ENCODE measurements around the gene MEDAG. TPM values are rescaled to one million over a fixed set of nuclear protein-coding genes. Genes with fewer than 3 reads are reported as not detected.
A peak's percentile ranks its signal among the peaks of the same experiment; 100 is the strongest.

The MEDAG gene
- total and polyA plus RNA-seq, 2 donors (not counting 3 experiments of a cell fraction or from before 2014, with no cell fraction given) = 27.2 TPM

DNA sequence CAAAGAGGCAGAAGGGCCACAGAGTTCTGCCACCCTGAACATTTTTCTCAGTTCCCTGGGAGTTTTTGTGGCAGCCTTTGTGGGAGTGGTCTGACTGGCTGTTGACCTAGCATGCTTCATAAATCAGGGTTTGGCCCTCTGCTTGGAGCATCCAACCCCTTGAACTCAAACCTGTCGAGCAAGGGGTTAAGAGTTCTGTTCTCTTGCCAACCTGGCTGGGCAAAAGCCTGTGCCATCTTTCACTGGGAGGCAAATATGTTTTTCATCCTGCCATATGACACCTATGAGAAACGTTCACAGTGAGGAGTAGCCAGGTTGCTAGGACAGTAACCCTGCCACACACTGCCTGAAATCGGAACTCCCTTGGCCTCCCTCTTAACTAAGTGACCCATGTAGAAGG, 18.6 kb downstream of the MEDAG start:
- CTCF ChIA-PET = interaction anchor here (1.0 kb wide), 1 partner anchor 10 kb away, joined by 3 read pairs; no protein-coding TSS in a partner anchor
- BruUV-seq (replicated peaks) = TSS peak; percentile 38
- Histone ChIP-seq H3K27ac (ENCODE audit: insufficient read depth, low read depth, low read length) (no peak overlapping the region), H3K9ac (replicated peaks; ENCODE audit: extremely low read depth, insufficient read depth, low read length) (no peak overlapping the region), H3K4me1 (ENCODE audit: control insufficient read depth, extremely low read depth, insufficient read depth, low read length) (no peaks in the 10 kb centered on the region), H3K79me2 (ENCODE audit: control insufficient read depth, insufficient read depth, low read length) (no peaks in the 10 kb centered on the region), H4K20me1 (replicated peaks; ENCODE audit: control insufficient read depth, extremely low read depth, insufficient read depth, low read length) (no peaks in the 10 kb centered on the region), H2AFZ (ENCODE audit: low read depth, low read length) (no peak overlapping the region), H3K27me3 (ENCODE audit: control insufficient read depth in 2 of 2, insufficient read depth in 2 of 2, low read length in 2 of 2) (no peaks in the 10 kb centered on the region), H3K9me1 (replicated peaks; ENCODE audit: control insufficient read depth, extremely low read depth, insufficient read depth, low read length) (no peaks in the 10 kb centered on the region), H3K9me3 (replicated peaks; ENCODE audit: control insufficient read depth, insufficient read depth, low read length) (no peaks in the 10 kb centered on the region), H3K4me2 (ENCODE audit: insufficient read depth, low read length) (no peak overlapping the region), H3K4me3 (replicated peaks in 1 of 3; ENCODE audit: insufficient read depth in 1 of 3, low read depth in 1 of 3, low read length in 3 of 3) (no peak overlapping the region), H3K36me3 (ENCODE audit: control insufficient read depth in 2 of 2, extremely low read depth in 1 of 2, insufficient read depth in 2 of 2, low read length in 2 of 2) (peaks cover 2 to 18% of the 10 kb centered on the region in 2 experiments)
- FAIRE-seq (no peak), DNase-seq (ENCODE audit: low read depth, low spot score) (no peak)
- intact Hi-C loops (cut with micrococcal nuclease) (no loop called here), dilution Hi-C loops (cut with MboI; ENCODE audit: extremely low pct_ligation_motif_present, low sequenced_read_pairs) (no loop called here)
- POLR2A ChIA-PET = no interaction called here
- TF ChIP-seq JUN (IDR thresholded peaks at IDR 0.05; ENCODE audit: borderline replicate concordance, insufficient read depth, insufficient read length, low read depth) (no peak), POLR2A (IDR thresholded peaks at IDR 0.05; ENCODE audit: low read depth, low read length) (no peak), FOS (IDR thresholded peaks at IDR 0.05; ENCODE audit: borderline replicate concordance, insufficient read depth, low read length) (no peak), EZH2 (IDR thresholded peaks at IDR 0.05; ENCODE audit: borderline replicate concordance, low read depth, low read length, severe bottlenecking) (no peak), GATA2 (IDR thresholded peaks at IDR 0.05; ENCODE audit: insufficient read depth, insufficient read length, low read depth, low read length) (no peak), POLR2AphosphoS5 (IDR thresholded peaks at IDR 0.05; ENCODE audit: insufficient read depth, low read depth, low read length) (no peak), MYC (IDR thresholded peaks at IDR 0.05; ENCODE audit: low read depth, low read length) (no peak)
- TF ChIP-seq, protein P1, sequence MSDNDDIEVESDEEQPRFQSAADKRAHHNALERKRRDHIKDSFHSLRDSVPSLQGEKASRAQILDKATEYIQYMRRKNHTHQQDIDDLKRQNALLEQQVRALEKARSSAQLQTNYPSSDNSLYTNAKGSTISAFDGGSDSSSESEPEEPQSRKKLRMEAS (IDR thresholded peaks at IDR 0.05; ENCODE audit: insufficient read depth, insufficient read length) = no peak
- TF ChIP-seq, protein P2, sequence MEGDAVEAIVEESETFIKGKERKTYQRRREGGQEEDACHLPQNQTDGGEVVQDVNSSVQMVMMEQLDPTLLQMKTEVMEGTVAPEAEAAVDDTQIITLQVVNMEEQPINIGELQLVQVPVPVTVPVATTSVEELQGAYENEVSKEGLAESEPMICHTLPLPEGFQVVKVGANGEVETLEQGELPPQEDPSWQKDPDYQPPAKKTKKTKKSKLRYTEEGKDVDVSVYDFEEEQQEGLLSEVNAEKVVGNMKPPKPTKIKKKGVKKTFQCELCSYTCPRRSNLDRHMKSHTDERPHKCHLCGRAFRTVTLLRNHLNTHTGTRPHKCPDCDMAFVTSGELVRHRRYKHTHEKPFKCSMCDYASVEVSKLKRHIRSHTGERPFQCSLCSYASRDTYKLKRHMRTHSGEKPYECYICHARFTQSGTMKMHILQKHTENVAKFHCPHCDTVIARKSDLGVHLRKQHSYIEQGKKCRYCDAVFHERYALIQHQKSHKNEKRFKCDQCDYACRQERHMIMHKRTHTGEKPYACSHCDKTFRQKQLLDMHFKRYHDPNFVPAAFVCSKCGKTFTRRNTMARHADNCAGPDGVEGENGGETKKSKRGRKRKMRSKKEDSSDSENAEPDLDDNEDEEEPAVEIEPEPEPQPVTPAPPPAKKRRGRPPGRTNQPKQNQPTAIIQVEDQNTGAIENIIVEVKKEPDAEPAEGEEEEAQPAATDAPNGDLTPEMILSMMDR (IDR thresholded peaks at IDR 0.05; ENCODE audit: extremely low read depth in 1 of 2, insufficient read depth in 1 of 2, low read depth in 1 of 2, low read length in 2 of 2) = no peak

All from endothelial cell of umbilical vein (primary cell).